SIG-M5 treated with dmso at 0.1 percent for 504 hours (cell line): ENCODE measurements around the gene NRL.
"Not testable (repeated sequence)": the region's sequence is repeated elsewhere in the genome, so short reads cannot be mapped to it uniquely, and the experiment has no call there.

Source experiments
- DNase-seq: peaks from one replicate; lab custom pipeline; 2025; ENCODE audit not compliant: unreplicated experiment; lab: John Stamatoyannopoulos, UW

The NRL gene

DNA sequence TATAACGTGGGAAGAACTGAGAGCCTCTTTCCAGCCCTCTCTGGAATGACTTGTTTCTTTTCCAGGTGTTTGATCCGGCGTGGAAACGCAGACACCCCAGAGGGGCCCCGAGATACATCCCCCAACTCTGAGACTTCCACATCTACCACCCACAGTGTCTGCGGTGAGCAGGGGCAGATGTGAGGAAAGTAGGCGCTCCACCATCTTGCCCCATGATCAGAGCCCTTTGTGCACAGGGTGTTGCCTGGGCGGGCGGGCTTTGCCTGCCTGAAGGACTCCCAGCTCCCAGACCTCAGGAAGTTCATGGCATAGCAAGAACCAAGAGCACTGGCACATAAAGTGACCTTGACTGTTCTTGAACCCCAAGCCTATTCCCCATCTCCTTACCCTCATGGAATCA, 60.1 kb downstream of the NRL start:
- no peak for DNase-seq

DNA sequence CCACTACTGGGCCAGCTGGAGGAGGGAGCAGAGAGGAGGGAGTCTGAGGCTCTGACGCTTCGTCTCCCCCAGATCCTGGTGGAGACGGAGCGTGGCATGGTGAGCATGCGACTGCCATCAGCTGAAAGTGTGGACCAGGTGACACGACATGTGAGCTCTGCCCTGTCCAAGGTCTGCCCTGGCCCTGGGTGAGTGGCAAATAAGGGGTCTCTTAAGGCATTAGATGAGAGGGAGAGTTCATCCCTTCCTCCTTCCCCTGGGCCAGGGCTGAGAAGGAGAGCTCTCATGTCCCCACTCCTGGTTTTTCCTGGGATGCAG, 60.5 kb downstream of the NRL start:
- DNase-seq: no peak

DNA sequence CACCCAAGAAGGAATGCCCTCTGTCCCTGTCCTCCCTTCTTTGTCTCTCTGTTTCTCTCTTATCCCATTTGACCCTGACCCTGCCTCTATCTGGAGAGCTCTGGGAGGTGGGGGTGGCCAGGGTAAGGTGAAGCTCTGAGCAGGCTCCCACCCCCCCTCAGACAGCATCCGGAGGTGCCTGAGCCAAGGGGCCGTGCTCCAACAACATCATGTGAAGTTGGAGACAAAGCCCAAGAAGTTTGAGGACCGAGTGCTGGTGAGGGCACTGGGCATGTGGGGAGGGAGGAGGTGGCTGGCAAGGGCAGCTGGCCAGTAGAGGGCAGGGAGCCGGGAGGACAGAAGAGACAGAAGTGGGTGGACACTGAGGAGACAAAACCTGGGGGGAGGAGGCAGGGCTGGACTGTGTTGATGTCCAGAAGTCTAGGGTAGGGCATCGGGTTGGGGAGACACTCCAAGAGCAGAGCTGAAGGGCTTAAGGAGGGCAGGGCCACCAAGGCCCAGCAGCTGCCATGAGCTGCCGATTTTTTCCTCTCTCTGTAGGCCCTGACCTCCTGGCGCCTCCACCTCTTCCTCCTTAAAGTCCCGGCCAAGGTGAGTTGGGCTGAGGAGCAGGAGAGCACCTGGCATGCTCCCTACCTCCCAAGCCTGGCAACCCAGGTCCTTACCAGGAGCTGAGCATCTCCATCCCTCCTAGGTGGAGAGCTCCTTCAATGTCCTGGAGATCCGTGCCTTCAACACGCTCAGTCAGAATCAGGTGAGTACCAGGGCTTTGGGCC, 61.0 kb downstream of the NRL start:
- no peak for DNase-seq

DNA sequence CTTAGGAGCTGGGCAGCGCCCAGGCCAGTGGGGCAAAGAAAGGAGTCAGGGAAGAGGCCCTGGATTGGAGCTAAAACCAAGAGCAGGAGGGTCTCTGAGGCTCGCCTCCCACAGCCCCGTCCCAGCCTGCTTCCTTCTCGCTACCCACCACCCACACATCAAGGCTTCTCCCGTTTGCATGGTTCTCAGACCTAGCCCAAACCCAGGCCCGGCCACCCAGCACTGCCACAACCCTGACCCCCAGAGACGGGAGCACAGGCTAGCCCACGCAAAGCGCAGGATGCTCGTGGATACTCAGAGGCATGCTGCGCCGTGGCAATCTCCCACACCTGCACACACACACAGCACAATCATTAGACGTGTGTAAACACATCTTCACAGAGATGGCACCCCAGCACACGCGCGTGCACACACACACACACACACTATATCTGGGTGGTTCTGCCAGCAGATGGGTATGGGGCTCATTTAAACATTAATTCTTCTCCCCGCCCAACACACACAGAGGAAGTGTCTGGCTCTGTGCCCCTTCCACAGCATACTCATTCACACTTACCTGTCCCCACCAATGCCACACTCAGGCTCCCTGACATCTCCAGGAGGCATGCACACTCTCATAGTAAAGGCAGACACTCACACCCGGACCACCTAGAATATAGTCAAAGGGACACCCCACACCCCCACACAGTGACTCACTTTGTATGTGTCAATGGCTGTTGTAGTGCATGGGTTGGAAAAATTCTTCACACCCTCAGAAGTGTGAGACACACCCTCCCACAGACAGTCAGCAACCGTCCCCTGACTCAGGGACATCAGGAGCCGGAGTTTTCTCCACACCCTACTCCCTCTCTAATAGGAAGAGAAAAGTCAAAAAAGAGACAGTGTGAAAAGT, 61.8 kb downstream of the NRL start:
- DNase-seq: no peak

DNA sequence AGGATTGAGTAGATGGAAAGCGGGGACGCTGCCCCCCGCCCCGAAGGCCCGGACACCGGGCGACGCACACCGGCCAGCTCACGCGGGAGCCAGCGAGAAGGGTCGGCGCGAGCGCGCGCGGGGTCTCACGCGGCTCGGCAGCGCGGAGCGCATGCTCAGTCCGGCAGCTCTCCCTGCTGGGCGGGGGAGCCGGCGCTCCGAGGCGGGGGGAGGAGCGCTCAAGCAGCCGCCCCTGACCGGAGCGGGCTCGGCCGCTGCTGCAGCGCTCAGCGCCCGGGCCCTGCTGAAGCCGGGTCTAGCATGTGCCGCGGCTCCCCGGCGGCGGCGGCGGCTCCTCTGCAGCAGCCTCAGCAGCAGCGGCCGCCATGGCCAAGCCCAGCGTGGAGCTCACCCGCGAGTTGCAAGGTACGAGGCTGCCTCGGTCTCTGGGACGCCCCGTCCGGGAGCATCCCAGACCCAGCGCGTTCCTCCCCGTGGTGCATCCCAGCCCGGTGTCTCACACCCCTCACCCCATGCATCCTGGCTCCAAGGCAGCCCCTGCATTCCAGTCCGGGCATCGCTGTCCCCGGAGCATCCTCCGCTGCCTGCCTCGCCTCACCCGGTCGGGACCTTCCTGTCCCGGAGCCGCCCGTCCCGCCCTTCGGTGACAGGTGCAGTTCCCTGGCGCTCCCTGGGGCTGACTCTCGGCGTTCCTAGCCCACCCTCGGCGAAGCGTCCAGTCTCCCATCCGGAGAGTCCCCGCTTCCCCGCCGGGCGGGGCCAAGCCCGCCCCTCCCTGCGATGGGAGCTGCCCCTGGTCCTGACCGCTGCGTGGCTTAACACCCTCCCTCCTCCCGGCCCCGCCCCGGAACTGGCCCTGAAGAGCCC, 62.7 kb downstream of the NRL start, which contains the start of gene CARMIL3:
Gene CARMIL3, plus strand, starts transcription at position 221 of the 867 bp plus-strand sequence. Its CDS starts 145 bp downstream, at position 366.
- peak; percentile 21 for DNase-seq

DNA sequence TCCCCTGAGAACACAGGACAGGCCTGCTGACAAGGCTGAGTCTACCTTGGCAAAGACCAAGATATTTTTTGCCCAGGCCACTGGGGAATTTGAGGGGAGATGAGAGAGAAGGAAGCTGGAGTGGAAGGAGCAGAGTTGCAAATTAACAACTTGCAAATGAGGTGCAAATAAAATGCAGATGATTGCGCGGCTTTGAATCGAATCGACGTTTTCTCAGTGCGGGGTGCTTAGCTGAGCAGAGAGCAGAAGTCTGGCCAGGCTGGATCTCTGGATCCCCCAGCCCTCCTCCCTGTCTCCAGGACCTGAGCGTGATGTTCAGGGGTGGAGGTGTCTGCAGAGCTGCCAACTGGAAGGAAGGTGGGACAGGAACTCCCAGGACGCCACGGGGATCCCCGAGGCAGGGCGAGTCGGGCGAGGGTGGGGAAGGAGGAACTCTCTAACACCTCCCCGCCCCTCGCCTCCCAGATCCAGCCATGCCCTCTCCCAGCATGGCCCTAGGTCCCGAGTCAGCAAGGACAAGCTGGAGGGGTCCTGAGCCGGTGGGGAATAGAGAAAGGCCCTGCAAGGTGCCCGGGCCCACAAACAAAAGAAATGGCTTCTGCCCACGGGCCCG, 63.5 kb downstream of the NRL start:
- no peak for DNase-seq

DNA sequence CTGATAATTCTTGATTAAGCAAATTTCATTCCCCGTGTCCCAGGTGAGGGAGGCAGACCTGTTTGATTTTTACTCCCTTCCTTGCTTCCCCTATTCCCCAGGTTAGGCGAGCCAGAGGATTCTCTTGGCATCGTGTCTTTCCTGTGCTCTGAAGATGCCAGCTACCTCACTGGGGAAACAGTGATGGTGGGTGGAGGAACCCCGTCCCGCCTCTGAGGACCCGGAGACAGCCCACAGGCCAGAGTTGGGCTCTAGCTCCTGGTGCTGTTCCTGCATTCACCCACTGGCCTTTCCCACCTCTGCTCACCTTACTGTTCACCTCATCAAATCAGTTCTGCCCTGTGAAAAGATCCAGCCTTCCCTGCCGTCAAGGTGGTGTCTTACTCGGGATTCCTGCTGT, 64.0 kb downstream of the NRL start:
- DNase-seq: not testable (repeated sequence)

DNA sequence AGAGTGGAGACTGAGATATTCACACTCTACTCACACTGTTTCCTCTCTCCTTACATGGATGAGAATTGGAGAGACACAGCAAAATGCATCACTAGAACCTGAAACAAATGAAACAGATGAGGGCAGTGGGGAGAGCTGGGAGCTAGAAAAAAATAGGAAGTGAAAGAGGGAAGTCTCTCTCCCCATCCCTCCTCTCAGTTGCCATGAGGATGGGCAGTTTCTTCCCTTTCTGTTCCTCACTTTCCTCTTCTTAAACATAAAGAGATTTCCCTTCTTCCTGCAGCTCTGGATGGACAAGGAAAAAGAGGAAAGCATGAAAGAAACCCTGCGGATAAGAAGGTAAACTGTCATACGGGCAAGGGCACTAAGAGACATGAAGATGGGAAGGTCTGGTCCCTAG, 65.7 kb downstream of the NRL start:
- peak; percentile 31 for DNase-seq

DNA sequence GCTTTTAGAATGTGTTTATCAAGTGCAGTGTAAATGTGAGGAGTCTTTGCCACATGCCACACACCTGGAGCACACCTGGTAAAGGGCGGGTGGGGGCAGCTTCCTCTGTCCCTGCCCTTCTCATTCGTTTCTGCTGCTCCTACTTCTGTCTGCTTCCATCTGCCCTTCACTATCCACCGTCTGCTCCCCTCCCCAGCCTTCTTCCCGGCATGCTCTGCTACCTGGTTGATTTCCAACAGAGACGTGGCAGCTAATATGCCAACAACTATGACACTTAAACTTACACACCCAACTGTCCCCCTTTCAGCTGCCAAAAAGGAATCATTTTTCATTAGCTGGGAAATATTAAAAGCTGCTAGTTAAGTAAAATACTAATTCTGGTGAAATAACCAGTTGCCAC, 72.0 kb downstream of the NRL start:
- DNase-seq: no peak

DNA sequence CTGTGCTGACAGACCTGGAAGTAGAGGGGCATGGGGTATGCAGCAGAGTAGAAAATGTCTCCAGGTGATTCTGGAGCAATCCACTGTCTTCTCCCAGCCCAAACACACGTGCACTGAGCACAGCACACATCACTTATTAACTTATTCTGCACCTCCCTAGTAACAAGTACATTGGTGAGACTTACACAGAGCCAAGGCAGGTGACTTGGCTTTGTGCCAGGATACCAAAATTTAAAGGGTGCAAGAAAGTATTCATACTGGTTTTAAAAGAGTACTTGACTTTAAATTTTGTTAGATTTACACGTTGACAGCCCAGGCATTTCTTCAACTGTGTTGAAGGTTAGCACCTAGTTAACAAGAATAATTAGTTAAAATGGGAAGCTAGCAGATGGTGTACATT, 74.1 kb downstream of the NRL start:
- DNase-seq: no peak

DNA sequence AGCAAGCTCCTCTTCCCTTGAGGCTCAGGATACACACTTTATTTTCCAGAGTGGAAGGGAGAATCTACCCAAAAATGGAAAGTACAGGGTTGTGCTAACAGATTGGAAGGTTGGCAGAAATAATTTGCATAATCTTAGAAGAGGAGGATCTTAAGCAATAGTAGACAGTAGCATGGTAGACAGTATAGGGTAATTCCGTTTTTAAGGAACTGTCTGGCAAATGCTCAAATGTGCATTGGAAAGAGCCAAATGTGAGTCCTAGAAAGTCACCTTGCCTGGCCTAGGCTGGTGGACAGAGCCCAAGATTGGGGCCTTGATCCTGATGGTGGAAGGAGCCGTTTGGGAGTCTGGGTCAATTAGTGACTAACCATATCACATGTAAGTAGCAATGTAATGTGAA, 76.1 kb downstream of the NRL start:
- DNase-seq: no peak

DNA sequence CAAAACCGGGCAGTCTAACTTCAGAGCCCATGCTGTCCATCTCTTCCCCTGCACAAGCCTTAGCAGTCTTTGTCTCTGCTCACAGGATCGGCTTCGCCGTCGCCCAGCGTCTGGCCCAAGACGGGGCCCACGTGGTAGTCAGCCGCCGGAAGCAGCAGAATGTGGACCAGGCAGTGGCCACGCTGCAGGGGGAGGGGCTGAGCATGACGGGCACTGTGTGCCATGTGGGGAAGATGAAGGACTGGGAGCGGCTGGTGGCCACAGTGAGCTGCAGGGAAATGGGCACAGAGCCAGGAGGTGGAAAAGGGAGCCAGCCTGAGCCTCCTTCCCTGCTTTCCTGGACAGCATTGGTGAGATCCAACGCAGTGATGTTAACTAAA, 77.1 kb downstream of the NRL start:
- no peak for DNase-seq

DNA sequence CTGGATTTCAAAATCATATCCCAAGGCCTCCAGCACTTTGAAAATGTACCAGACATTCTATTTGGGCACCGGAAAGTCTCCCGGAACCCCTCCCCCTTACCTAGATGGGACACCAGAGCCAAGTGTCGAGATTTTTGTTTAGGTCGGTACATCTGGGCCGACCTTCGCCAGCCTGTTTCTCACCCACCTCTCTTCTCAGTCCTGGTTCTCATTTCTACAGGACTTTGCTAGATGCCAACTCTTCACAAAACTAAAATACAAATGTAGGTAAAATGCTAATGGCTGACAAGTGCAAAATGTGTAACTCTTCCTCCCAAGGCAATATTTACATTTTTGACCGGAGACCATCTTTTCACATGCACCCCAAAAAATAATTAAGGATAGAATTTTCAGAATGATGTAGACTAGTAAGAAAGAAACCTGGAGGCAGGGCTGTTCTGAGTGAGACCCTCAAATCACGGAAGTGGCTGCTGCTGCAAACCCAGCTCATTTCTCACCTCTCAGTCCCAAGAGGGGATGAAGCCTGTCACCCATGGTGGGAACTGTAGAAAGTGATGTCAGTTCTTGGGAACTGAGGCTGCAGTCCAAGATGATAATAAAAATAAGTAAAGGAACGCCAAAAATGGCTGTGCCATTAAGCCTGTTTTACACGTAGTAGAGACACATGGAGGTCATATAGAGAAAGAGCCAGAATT, 77.6 kb downstream of the NRL start:
- DNase-seq: not testable (repeated sequence)

DNA sequence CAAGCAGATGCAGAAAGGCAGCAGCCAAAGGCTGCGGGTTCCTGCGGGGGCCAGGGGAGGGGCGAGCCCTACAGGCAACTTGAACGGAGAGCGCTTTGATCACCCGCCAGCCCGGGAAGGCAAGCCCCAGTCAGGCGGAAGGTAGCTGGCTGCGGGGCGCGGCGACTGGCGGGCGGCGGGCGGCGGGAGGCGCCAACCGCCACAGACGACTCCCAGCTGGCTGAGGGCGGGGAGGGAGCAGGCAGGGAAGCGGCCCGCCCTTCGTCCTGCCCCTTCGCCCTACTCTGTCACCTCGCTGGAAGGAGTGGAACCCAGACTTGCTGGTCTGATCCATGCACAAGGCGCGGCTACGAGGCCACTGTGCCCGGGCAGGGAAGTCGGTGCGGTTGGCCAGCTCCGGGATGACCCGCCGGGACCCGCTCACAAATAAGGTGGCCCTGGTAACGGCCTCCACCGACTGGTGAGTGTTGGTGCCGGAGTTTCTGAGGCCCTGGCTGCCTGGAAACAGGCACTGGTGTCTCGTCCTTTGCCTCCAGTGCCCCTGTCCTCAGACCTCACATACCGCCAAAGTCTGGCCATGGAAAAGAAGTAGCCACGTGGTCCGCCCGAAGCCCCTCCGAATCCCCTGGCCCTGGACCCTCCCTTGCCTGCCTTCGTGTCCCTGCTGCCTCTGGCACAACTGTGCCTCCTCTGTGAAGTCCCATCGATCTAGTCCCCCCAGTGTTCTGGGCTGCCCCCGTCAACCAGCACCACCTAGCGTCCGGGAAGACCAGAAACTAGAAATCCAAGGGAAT, 78.4 kb downstream of the NRL start:
- DNase-seq: peak; percentile 75

DNA sequence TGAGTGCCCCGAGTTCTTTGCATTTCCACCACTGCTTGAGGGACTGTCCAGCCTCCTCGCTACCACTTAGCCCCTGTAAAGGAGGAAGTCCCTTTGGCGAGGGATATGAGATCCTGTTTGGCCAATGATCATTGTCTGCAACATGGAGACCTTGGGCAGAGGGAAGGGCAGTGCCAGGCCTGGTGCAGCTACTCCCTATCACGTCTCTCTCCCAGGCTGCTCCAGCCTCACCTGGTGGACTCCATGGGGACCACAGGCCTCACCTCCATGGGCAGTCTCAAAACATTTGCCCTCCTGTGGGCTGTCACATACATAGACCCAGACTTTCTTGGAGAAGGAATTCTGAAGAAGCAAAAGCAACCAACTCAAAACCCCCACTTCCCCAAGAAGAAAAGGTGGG, 79.0 kb downstream of the NRL start:
- not testable (repeated sequence) for DNase-seq

DNA sequence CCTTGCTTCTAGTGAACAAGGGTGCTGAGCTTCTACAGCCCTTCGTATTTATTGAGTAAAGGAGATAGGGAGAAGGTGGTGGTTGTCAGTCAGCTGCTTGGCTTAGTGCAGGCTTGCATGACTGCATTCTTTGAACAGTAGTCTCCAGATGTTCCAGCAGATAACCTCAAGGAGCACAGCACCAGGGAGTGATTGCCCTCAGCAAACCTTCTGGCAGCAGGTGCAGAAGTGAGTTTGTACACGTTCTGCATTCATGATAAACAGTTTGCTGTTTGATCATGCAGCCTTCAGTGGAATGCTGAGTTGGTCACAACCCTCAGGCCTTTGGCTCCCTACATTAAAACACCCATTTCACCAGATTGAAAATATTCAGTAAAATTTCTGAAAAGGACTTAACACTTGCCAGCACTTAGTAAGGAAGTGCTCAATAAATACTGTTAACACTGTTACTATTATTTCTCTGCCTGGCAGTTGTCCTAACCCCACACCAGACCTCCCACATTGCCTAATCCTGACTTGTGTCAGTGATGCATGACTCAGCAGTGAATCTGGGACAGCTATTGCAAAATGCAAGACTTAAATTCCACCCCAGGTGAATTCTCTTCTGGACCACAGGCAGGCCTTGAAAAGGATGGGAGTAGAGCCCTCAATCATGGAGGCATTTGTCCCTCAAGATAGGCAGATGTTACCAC, 81.9 kb downstream of the NRL start:
- DNase-seq: peak; percentile 83

DNA sequence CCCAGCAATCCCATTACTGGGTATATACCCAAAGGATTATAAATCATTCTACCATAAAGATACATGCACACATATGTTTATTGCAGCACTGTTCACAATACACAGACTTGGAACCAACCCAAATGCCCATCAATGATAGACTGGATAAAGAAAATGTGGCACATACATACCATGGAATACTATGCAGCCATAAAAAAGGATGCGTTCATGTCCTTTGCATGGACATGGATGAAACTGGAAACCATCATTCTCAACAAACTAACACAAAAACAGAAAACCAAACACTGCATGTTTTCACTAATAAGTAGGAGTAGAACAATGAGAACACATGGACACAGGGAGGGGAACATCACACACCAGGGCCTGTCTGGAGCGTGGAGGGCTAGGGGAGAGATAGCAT, 83.4 kb downstream of the NRL start:
- DNase-seq: not testable (repeated sequence)

DNA sequence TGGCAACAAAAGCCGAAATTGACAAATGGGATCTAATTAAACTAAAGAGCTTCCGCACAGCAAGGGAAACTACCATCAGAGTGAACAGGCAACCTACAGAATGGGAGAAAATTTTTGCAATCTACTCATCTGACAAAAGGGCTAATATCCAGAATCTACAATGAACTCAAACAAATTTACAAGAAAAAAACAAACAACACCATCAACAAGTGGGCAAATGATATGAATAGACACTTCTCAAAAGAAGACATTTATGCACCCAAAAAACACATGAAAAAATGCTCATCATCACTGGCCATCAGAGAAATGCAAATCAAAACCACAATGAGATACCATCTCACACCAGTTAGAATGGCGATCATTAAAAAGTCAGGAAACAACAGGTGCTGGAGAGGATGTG, 85.1 kb downstream of the NRL start:
- not testable (repeated sequence) for DNase-seq
